Ramos (cell line): ENCODE results near the gene EPN2.

Experiments used
- in situ Hi-C: fragments of 300-500 bp; cut with MboI; formaldehyde crosslinking; loops from one replicate; pipeline ENCODE4 v1.14.3; 2022; ENCODE audit warnings: low sequenced_read_pairs; ENCODE audit not compliant: unreplicated experiment

Gene EPN2

GRCh38 chr17:19372866-19373504 lies 135.8 kb downstream of the EPN2 start:
- in situ Hi-C loops = no loop called here

DNA sequence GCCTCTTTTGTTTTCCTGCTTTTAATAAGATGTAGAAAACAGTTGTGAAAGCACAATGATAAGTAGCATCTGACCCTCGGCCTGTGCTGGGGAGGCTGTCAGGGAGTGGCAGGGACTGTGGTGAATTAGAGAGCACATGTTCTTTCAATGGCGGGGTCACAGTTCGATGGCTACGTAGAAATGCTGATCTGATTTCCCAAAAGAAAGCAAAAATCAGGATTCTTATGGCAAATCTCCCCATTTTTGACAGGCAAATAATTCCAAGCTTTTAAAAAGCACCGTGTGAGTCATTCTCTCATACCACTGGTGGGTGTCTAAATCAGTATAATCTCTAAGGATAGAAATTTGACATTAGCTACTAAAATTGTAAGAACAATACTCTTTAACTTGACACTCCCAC lies 137.0 kb downstream of the EPN2 start:
- in situ Hi-C loops = no loop called here

DNA sequence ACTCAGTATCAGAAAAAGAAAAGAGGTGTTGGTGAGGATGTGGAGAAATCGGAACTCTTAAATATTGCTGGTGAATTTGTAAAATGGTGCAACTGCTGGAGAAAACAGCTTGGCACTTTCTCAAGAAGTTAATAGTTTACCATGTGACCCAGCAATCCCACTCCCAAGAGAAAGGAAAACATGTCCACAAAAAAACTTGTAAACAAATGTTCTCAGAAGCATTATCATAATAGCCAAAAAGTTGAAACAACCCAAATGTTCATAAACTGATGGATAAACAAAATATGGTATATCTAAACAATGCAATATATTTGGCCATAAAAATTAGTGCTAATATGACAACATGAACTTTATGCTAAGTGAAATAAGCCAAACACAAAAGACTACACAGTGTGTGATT lies 138.6 kb downstream of the EPN2 start:
- in situ Hi-C loops = no loop called here

DNA sequence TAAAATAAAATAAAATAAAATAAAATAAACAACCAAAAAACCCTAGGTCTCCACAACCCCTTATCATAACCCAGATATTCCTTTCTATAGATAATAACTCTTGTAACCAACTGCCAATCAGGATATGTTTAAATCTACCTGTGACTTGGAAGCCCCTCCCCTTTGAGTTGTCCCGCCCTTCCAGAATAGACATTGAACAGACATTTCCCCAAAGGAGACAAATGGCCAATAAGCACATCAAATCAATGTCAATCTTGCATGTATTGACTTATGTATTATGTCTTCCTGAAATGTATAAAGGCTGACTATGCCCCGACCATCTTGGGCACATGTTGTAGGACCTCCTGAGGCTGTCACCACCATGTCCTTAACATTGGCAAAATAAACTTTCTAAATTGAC lies 139.6 kb downstream of the EPN2 start:
- in situ Hi-C loops = no loop called here

DNA sequence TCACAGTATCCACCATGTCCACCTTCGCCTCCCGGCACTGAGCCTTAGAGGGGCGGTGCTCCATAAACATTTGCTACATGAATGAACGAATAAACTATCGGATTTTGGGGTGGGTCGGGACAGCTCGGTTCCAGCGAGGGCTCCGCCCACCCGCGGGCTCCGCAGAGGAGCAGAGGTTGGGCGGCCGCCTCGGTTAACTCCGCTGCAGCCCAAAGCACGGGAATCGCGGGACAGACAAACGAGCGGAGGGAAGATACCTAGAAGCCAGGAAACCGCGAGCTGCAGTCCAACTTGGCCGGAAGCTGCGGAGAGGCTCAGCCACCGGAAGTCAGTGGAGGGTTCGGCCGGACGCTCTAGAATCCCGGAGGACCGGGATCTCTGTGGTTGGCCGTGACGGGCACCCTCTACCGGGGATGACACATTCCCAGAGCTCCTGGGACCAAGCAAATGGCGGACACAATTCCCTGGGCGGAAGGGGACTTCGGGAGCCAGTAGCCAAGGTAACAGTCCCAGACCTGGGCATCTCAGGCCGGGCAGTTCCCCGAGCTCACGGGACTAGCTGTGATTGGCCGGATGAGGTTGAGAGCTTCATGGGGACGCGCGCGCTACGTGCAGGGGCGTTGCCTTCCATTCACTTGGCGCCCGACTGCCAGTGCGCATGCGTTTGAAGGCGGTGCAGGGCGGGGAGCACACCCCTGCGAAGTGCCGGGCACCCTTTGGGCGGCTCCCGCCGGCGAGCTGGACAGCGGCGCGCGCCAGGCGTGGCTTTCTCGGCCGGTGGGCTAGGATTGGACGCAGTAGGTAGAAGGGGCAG lies 140.6 kb downstream of the EPN2 start:
- in situ Hi-C loops = no loop called here

- in situ Hi-C loops = no loop called here
Observed at GRCh38 chr17:19378416-19379360, 141.5 kb downstream of the EPN2 start, which contains the start of gene MAPK7. Gene MAPK7, plus strand, starts transcription at chr17:19378498. Its CDS starts 403 bp downstream, at chr17:19378901.

- in situ Hi-C loops = no loop called here
Observed at GRCh38 chr17:19379361-19380065, 142.3 kb downstream of the EPN2 start.

DNA sequence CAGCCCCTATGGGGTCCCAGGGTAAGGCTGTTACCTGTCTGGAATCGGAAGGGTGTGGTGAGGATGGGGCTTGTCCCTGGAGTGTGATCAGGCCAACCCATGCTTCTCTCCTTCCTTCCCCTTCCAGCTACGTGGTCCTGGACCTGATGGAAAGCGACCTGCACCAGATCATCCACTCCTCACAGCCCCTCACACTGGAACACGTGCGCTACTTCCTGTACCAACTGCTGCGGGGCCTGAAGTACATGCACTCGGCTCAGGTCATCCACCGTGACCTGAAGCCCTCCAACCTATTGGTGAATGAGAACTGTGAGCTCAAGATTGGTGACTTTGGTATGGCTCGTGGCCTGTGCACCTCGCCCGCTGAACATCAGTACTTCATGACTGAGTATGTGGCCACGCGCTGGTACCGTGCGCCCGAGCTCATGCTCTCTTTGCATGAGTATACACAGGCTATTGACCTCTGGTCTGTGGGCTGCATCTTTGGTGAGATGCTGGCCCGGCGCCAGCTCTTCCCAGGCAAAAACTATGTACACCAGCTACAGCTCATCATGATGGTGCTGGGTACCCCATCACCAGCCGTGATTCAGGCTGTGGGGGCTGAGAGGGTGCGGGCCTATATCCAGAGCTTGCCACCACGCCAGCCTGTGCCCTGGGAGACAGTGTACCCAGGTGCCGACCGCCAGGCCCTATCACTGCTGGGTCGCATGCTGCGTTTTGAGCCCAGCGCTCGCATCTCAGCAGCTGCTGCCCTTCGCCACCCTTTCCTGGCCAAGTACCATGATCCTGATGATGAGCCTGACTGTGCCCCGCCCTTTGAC lies 143.5 kb downstream of the EPN2 start:
- in situ Hi-C loops = no loop called here

GRCh38 chr17:19381361-19381740 lies 144.2 kb downstream of the EPN2 start:
- in situ Hi-C loops = no loop called here

- in situ Hi-C loops = no loop called here
Observed at GRCh38 chr17:19381741-19382444, 144.7 kb downstream of the EPN2 start.

- in situ Hi-C loops = no loop called here
Observed at GRCh38 chr17:19382531-19383444, 145.6 kb downstream of the EPN2 start.

GRCh38 chr17:19383681-19384470 lies 146.7 kb downstream of the EPN2 start:
- in situ Hi-C loops = no loop called here

DNA sequence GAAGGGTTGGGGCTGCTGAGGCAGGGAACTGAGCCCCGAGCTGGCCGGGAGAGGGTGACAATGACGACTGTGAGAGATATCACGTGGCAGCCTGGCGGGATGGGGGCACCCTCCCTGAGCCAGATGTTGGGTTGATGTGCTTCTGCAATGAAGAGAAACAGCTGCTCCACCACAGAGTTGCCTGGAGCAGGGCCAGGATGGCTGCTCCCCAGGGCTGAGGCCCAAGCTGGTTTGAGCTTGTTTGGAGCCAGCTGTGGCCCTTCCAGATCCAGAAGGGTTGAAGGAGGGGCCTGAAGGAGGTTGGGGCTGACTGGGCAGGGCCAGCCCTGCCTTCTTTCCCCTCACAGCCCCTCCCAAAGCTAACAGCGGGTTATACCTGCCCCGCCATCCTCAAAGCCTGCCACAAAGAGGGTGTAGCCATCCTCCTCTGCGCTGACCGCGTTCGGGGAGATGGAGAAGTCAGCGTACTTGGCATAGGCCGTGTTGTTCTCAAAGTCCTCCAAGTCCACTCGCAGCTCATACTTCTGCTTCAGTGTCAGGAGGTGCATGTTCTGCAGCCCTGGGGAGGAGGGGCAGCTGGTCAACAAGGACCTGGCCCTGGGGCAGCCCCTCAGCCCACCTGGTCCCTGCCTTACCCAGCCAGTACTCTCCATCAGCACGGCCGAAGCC lies 147.7 kb downstream of the EPN2 start:
- in situ Hi-C loops = no loop called here

- in situ Hi-C loops = no loop called here
Observed at GRCh38 chr17:19385521-19385983, 148.4 kb downstream of the EPN2 start.
